GM12878 (cell line): Measurements from ENCODE around the gene GRK6. TPM values are rescaled to one million over a fixed set of nuclear protein-coding genes. Genes with fewer than 3 reads are reported as not detected.

ENCODE experiments used
- ATAC-seq: fragments of 200-7000 bp; cut with Tn5 transposase; 3 replicates; pipeline ENCODE4 v1.9.1; 2020; ENCODE audit warnings: mild to moderate bottlenecking, moderate library complexity
- BruUV-seq: library from RNA; stranded (reverse); fragments of 400-500 nt; replicated peaks from 2 replicates; lab custom pipeline; 2021; lab: Mats Ljungman, UMichigan
- CTCF ChIA-PET: fragments of 300-600 bp; sonication (Branson Sonifier 250); formaldehyde crosslinking; extraction: SDS; loops from one replicate; lab custom pipeline; 2021; ENCODE audit warnings: inconsistent platforms; lab: Yijun Ruan, JAX
- POLR2A ChIA-PET: fragments of 350-600 bp; formaldehyde crosslinking; extraction: SDS; loops from one replicate; lab custom pipeline; 2021; ENCODE audit warnings: inconsistent platforms; lab: Charles Lee
- RAD21 ChIA-PET: fragments of 300-600 bp; sonication (Branson Sonifier 250); formaldehyde crosslinking; loops from one replicate; lab custom pipeline; 2023; ENCODE audit warnings: antibody characterized with exemption; ENCODE audit not compliant: unreplicated experiment; lab: Charles Lee
- SMC1A ChIA-PET: fragments of 300-600 bp; sonication (Branson Sonifier 250); formaldehyde crosslinking; loops from one replicate; lab custom pipeline; 2023; ENCODE audit not compliant: unreplicated experiment, uncharacterized antibody; lab: Charles Lee
- DNase-seq: peaks from one replicate; pipeline ENCODE4 v3.0.0-alpha.2; 2011; ENCODE audit warnings: low read depth, low spot score
- FAIRE-seq: peaks from 3 replicates; lab custom pipeline; 2011; peaks lifted over from hg19 to GRCh38; lab: Jason Lieb, UNC
- H2AFZ ChIP-seq: 2 replicates; pipeline ENCODE4 v1.6.0; 2011; ENCODE audit warnings: low read depth, low read length, control low read depth; ENCODE audit not compliant: control insufficient read depth
- H3K27ac ChIP-seq: 2 replicates; pipeline ENCODE4 v1.5.1; 2011; ENCODE audit warnings: control low read depth; ENCODE audit not compliant: control insufficient read depth, insufficient read depth
- H3K27me3 ChIP-seq, 2 experiments: replicated peaks in 1 of 2; 2 replicates each; pipeline versions ENCODE4 v1.6.0 to v1.6.1; 2011; ENCODE audit warnings: low read length in 1 of 2; ENCODE audit not compliant: control insufficient read depth in 2 of 2, insufficient read depth in 2 of 2
- H3K36me3 ChIP-seq, 2 experiments: 2 replicates each; pipeline ENCODE4 v1.5.1; 2011; ENCODE audit warnings: low read length in 1 of 2; ENCODE audit not compliant: control insufficient read depth in 2 of 2, insufficient read depth in 2 of 2
- H3K4me1 ChIP-seq: 2 replicates; pipeline ENCODE4 v1.6.1; 2011; ENCODE audit warnings: mild to moderate bottlenecking, low read length, moderate library complexity, mixed read lengths; ENCODE audit not compliant: control insufficient read depth, insufficient read depth
- H3K4me2 ChIP-seq: 2 replicates; pipeline ENCODE4 v1.6.0; 2011; ENCODE audit warnings: control low read depth; ENCODE audit not compliant: control insufficient read depth, insufficient read depth
- H3K4me3 ChIP-seq: fragments of 200-600 bp; sonication (generic); 2 replicates; pipeline ENCODE4 v1.5.1; 2016
- H3K79me2 ChIP-seq: 2 replicates; pipeline ENCODE4 v1.6.0; 2011; ENCODE audit warnings: low read length; ENCODE audit not compliant: control insufficient read depth, insufficient read depth
- H3K9ac ChIP-seq: 2 replicates; pipeline ENCODE4 v1.8.0; 2011; ENCODE audit warnings: low read length, control low read depth, mixed read lengths; ENCODE audit not compliant: control insufficient read depth, insufficient read depth
- H3K9me3 ChIP-seq: replicated peaks from 3 replicates; pipeline ENCODE4 v1.5.1; 2011; ENCODE audit warnings: mild to moderate bottlenecking, low read length; ENCODE audit not compliant: control insufficient read depth, insufficient read depth
- H4K20me1 ChIP-seq: 2 replicates; pipeline ENCODE4 v1.6.0; 2011; ENCODE audit not compliant: control insufficient read depth, insufficient read depth
- BHLHE40 ChIP-seq, 2 experiments: fragments of 450-650 bp in 1 of 2; IDR thresholded peaks; 2 replicates each; pipeline ENCODE4 v1.6.1; 2011 to 2017; ENCODE audit warnings: low read depth in 2 of 2, borderline replicate concordance in 1 of 2, improper control_type of control experiment in 1 of 2, low read length in 1 of 2, mild to moderate bottlenecking in 1 of 2
- CHD1 ChIP-seq: IDR thresholded peaks from 2 replicates; pipeline ENCODE4 v1.6.1; 2012; ENCODE audit warnings: low read depth, low read length, improper control_type of control experiment
- CREB1 ChIP-seq: IDR thresholded peaks from 2 replicates; pipeline ENCODE4 v1.6.1; 2012; ENCODE audit warnings: low read depth, mild to moderate bottlenecking, inconsistent platforms
- EP300 ChIP-seq, 2 experiments: fragments of 150-350 bp in 1 of 2; IDR thresholded peaks; 2 replicates each; pipeline ENCODE4 v1.6.1; 2011 to 2012; ENCODE audit warnings: low read depth in 2 of 2, low read length in 2 of 2, borderline replicate concordance in 1 of 2, improper control_type of control experiment in 1 of 2, inconsistent platforms in 1 of 2; ENCODE audit not compliant: control insufficient read depth in 1 of 2
- MTA2 ChIP-seq: fragments of 450-650 bp; IDR thresholded peaks from 2 replicates; pipeline ENCODE4 v1.6.1; 2016; ENCODE audit warnings: low read depth, mild to moderate bottlenecking, moderate library complexity
- NFIC ChIP-seq: IDR thresholded peaks from 2 replicates; pipeline ENCODE4 v1.6.1; 2012; ENCODE audit warnings: low read depth, mild to moderate bottlenecking, inconsistent platforms, low read length, moderate library complexity
- NR2F1 ChIP-seq: fragments of 450-650 bp; conservative IDR thresholded peaks from 2 replicates; pipeline ENCODE4 v1.6.1; 2017; ENCODE audit warnings: mild to moderate bottlenecking
- RBBP5 ChIP-seq: fragments of 200-600 bp; sonication (generic); conservative IDR thresholded peaks from 2 replicates; pipeline ENCODE4 v1.6.1; 2016
- SKIL ChIP-seq: fragments of 450-650 bp; IDR thresholded peaks from 2 replicates; pipeline ENCODE4 v1.6.1; 2017; ENCODE audit warnings: mild to moderate bottlenecking, low read depth, inconsistent platforms; ENCODE audit not compliant: poor library complexity, severe bottlenecking
- SMARCA5 ChIP-seq: fragments of 450-650 bp; IDR thresholded peaks from 2 replicates; pipeline ENCODE4 v1.6.1; 2017; ENCODE audit warnings: mild to moderate bottlenecking
- SRF ChIP-seq, 2 experiments: IDR thresholded peaks; 2 replicates each; pipeline ENCODE4 v1.6.1; 2011; ENCODE audit warnings: low read depth in 2 of 2, low read length in 2 of 2, mild to moderate bottlenecking in 1 of 2, moderate library complexity in 1 of 2
- YY1 ChIP-seq: IDR thresholded peaks from 2 replicates; pipeline ENCODE4 v1.6.1; 2011; ENCODE audit warnings: low read depth, mild to moderate bottlenecking, low read length
- ZNF687 ChIP-seq: fragments of 450-650 bp; IDR thresholded peaks from 2 replicates; pipeline ENCODE4 v1.6.1; 2017; ENCODE audit warnings: mild to moderate bottlenecking, moderate library complexity
- WGBS: methylation state at CpG from one replicate; pipeline ENCODE4 v1.1.6; 2016; ENCODE audit warnings: low lambda C conversion rate; ENCODE audit not compliant: insufficient replicate concordance, insufficient coverage; ENCODE audit errors: missing lambda C conversion rate; 5-methylcytosine and 5-hydroxymethylcytosine counted together
- in situ Hi-C: fragments of 300-500 bp; cut with MboI; formaldehyde crosslinking; loops from 9 replicates; pipeline ENCODE4 v1.14.3; 2018; ENCODE audit warnings: mixed read lengths
- intact Hi-C: fragments of 100-400 bp; cut with micrococcal nuclease; formaldehyde crosslinking; loops from one replicate; pipeline ENCODE4 v1.14.2; 2022; ENCODE audit not compliant: unreplicated experiment
- polyA plus RNA-seq, 11 experiments: library from polyadenylated mRNA; depleted of rRNA in 4 of 11; unstranded in 6 of 11; stranded (reverse) in 5 of 11; fragments of >200 nt; fragmentation: Nextera tagmentation in 4 of 11; fragmentation: Illumina TruSeq in 1 of 11; extraction: Ambion mirVana in 4 of 11; extraction: Trizol in 1 of 11; gene quantifications; 1 replicate in 1 of 11; 2 replicates in 10 of 11; pipeline versions ENCODE4 v1.2.1 to v1.2.3, GENCODE V29; 2011 to 2016; ENCODE audit warnings: inconsistent platforms in 2 of 11, missing spikeins in 2 of 11, low read depth in 1 of 11
- total RNA-seq, 4 experiments: library from RNA; depleted of rRNA in 3 of 4; stranded (reverse); fragments of >200 nt in 3 of 4; fragmentation: Illumina TruSeq in 1 of 4; extraction: Trizol in 1 of 4; gene quantifications; 2 replicates each; pipeline versions ENCODE4 v1.2.1 to v1.2.3, GENCODE V29; 2013 to 2021

The GRK6 gene
- total and polyA plus RNA-seq, 10 of the 15 experiments (the other 5 are each of a cell fraction or from before 2014, with no cell fraction given), result 0.79 to 124 (median 41.6) TPM

- intact Hi-C loops, result loop anchor here (1.0 to 5.0 kb wide), 5 partner anchors 25 to 203 kb away; partner anchors contain the start of gene TMED9
- peak; percentile 71 for DNase-seq
- H3K9ac ChIP-seq, result peak overlapping the region; percentile 16
- TF ChIP-seq MTA2 (0 out of 2 replicates have a peak, but pooled peaks have one; percentile 4), SRF (IDR thresholded peaks at IDR 0.05; ENCODE audit: low read depth in 2 of 2, low read length in 2 of 2) (0 out of 4 replicates have a peak, but pooled peaks of 1 of the 2 experiments have one; percentile 35), BHLHE40 (IDR thresholded peaks at IDR 0.05; ENCODE audit: borderline replicate concordance in 1 of 2, low read depth in 2 of 2, low read length in 1 of 2) (peak in 1 of 2 experiments; percentile 61; a peak in 2 of 4 replicates), CREB1 (peak; percentile 72; the same call in 1 of the 2 replicates), YY1 (0 out of 2 replicates have a peak, but pooled peaks have one; percentile 26), NR2F1 (peak; percentile 91), RBBP5 (no peak), SKIL (no peak), NFIC (peak; percentile 58; the same call in 1 of the 2 replicates), SMARCA5 (peak; percentile 20; the same call in 1 of the 2 replicates), CHD1 (no peak), EP300 (IDR thresholded peaks at IDR 0.05; ENCODE audit: borderline replicate concordance in 1 of 2, control insufficient read depth in 1 of 2, low read depth in 2 of 2, low read length in 2 of 2) (peak in 1 of 2 experiments; percentile 16; a peak in 1 of 4 replicates), ZNF687 (0 out of 2 replicates have a peak, but pooled peaks have one; percentile 44)
Observed at GRCh38 chr5:177389241-177390169, 37.0 kb upstream of the GRK6 start.

More at GRCh38 chr5:177389241-177390169, 37.0 kb upstream of the GRK6 start:
- Histone ChIP-seq H3K4me1 (peaks cover 26% of the 10 kb centered on the region), H3K4me2 (peak overlapping the region; percentile 47), H3K36me3 (no peaks in the 10 kb centered on the region), H3K9me3 (no peaks in the 10 kb centered on the region), H3K27me3 (no peaks in the 10 kb centered on the region), H2AFZ (no peak overlapping the region; the same call in 1 of the 2 replicates), H3K4me3 (no peak overlapping the region), H3K27ac (peak overlapping the region; percentile 67), H4K20me1 (no peaks in the 10 kb centered on the region), H3K79me2 (no peaks in the 10 kb centered on the region)
- in situ Hi-C loops, result loop anchor here (25.0 kb wide), 1 partner anchor 1352 kb away; no protein-coding TSS in a partner anchor
- ChIA-PET POLR2A (interaction anchor here (0.5 to 6.0 kb wide), 21 partner anchors 11 to 1171 kb away, joined by 3 to 56 read pairs (median 9); partner anchors contain the start of genes LMAN2, PDLIM7 and RGS14), CTCF (interaction anchor here (0.5 to 8.4 kb wide), 35 partner anchors 11 to 277 kb away, joined by 3 to 240 read pairs (median 11); partner anchors contain the start of genes B4GALT7, DOK3, F12 and GRK6), RAD21 (interaction anchor here (0.7 to 6.2 kb wide), 32 partner anchors 11 to 276 kb away, joined by 3 to 120 read pairs (median 10); partner anchors contain the start of genes GRK6, LMAN2, PDLIM7 and PFN3), SMC1A (interaction anchor here (0.6 to 5.2 kb wide), 33 partner anchors 11 to 482 kb away, joined by 3 to 97 read pairs (median 8); partner anchors contain the start of genes LMAN2, MXD3, PDLIM7 and PFN3)
- FAIRE-seq (peak; percentile 73), ATAC-seq (peak; percentile 67)
- WGBS, result 3% methylated on average over 21 of the region's 21 CpGs
- BruUV-seq, result no TSS peak
